AML-193 (cell line): ENCODE measurements around the gene LPO.

Source experiments
- DNase-seq, 2 experiments: peaks; one replicate each; lab custom pipeline; 2025; lab: John Stamatoyannopoulos, UW

The LPO gene

GRCh38 chr17:58238147-58238634 lies at the start of gene LPO:
TSS of gene LPO (plus strand) at chr17:58238584. CDS start at chr17:58242980, 4,396 bp downstream.
- DNase-seq: no peak

- peak in 1 of 2 experiments; percentile 38 for DNase-seq
These were observed 48.8 kb upstream of the LPO start for GRCh38 chr17:58189436-58190146.

- DNase-seq: no peak
These were observed 47.0 kb upstream of the LPO start for GRCh38 chr17:58191241-58191896.

- no peak for DNase-seq
These were observed 45.8 kb upstream of the LPO start, which contains the start of gene EPX for GRCh38 chr17:58192612-58193011. TSS of gene EPX (plus strand) at chr17:58192726. CDS start at chr17:58192847, 121 bp downstream.

- no peak for DNase-seq
These were observed 44.6 kb upstream of the LPO start for GRCh38 chr17:58193641-58194255.

GRCh38 chr17:58195518-58196123 lies 42.8 kb upstream of the LPO start:
- DNase-seq: no peak

GRCh38 chr17:58196610-58197009 lies 41.8 kb upstream of the LPO start:
- DNase-seq: no peak

GRCh38 chr17:58200024-58200633 lies 38.3 kb upstream of the LPO start:
- DNase-seq: peak; percentile 36 to 59

GRCh38 chr17:58202859-58203258 lies 35.5 kb upstream of the LPO start:
- DNase-seq: no peak

GRCh38 chr17:58204796-58205195 lies 33.6 kb upstream of the LPO start:
- no peak for DNase-seq

GRCh38 chr17:58205936-58206335 lies 32.4 kb upstream of the LPO start:
- no peak for DNase-seq

GRCh38 chr17:58207451-58207850 lies 30.9 kb upstream of the LPO start:
- no peak for DNase-seq

- DNase-seq: no peak
These were observed 30.0 kb upstream of the LPO start for GRCh38 chr17:58208344-58208743.

- peak in 1 of 2 experiments; percentile 34 for DNase-seq
These were observed 27.5 kb upstream of the LPO start for GRCh38 chr17:58210922-58211321.

- DNase-seq: peak; percentile 48 to 65
These were observed 22.7 kb upstream of the LPO start for GRCh38 chr17:58215685-58216084.

- no peak for DNase-seq
These were observed 20.6 kb upstream of the LPO start for GRCh38 chr17:58217766-58218165.

GRCh38 chr17:58219007-58219788 lies 19.2 kb upstream of the LPO start, which contains the start of gene MKS1:
TSS of gene MKS1 (minus strand) at chr17:58219255. CDS start at chr17:58219230, 25 bp downstream.
- peak; percentile 96 for DNase-seq

GRCh38 chr17:58219789-58220183 lies 18.6 kb upstream of the LPO start:
- peak in 1 of 2 experiments; percentile 50 for DNase-seq

GRCh38 chr17:58224315-58224714 lies 14.1 kb upstream of the LPO start:
- peak in 1 of 2 experiments; percentile 11 for DNase-seq

- DNase-seq: no peak
These were observed 10.7 kb upstream of the LPO start for GRCh38 chr17:58227733-58228132.

GRCh38 chr17:58228679-58229078 lies 9.7 kb upstream of the LPO start:
- no peak for DNase-seq
